KOPT-K1 (cell line): ENCODE data around the gene TMA7B.

Experiments used
- H3K27ac ChIP-seq: fragments of 200-600 bp; sonication (generic); 2 replicates; pipeline ENCODE4 v1.5.1; 2016; ENCODE audit warnings: antibody characterized with exemption, mild to moderate bottlenecking, low read depth, low read length; ENCODE audit not compliant: poor library complexity, severe bottlenecking
- H3K36me3 ChIP-seq: fragments of 200-600 bp; sonication (generic); 2 replicates; pipeline ENCODE4 v1.5.1; 2017; ENCODE audit warnings: antibody characterized with exemption, mild to moderate bottlenecking, low read length, moderate library complexity; ENCODE audit not compliant: insufficient read depth
- H3K9me3 ChIP-seq: fragments of 200-600 bp; sonication (generic); 2 replicates; pipeline ENCODE4 v1.5.1; 2017; ENCODE audit warnings: antibody characterized with exemption, low read length, mild to moderate bottlenecking; ENCODE audit not compliant: insufficient read depth, poor library complexity, severe bottlenecking

Gene TMA7B

GRCh38 chr22:39926753-39927152 lies 33.4 kb upstream of the TMA7B start:
- H3K27ac ChIP-seq: peak overlapping the region; percentile 99
- no peaks in the 10 kb centered on the region for H3K9me3 ChIP-seq
- peaks cover 9% of the 10 kb centered on the region; the same call in 1 of the 2 replicates for H3K36me3 ChIP-seq

GRCh38 chr22:39927544-39927943 lies 32.7 kb upstream of the TMA7B start:
- peaks cover 9% of the 10 kb centered on the region; the same call in 1 of the 2 replicates for H3K36me3 ChIP-seq
- no peaks in the 10 kb centered on the region for H3K9me3 ChIP-seq
- H3K27ac ChIP-seq: peak overlapping the region; percentile 99

- Histone ChIP-seq H3K36me3 (peaks cover 9% of the 10 kb centered on the region; the same call in 1 of the 2 replicates), H3K27ac (peak overlapping the region; percentile 99), H3K9me3 (no peaks in the 10 kb centered on the region)
Measured at GRCh38 chr22:39928536-39929520, 31.4 kb upstream of the TMA7B start.

GRCh38 chr22:39931251-39931650 lies 28.9 kb upstream of the TMA7B start:
- H3K27ac ChIP-seq: peak overlapping the region; percentile 99
- H3K9me3 ChIP-seq: no peaks in the 10 kb centered on the region
- peaks cover 15% of the 10 kb centered on the region; the same call in 1 of the 2 replicates for H3K36me3 ChIP-seq

- H3K27ac ChIP-seq: peak overlapping the region; percentile 99
- peaks cover 22% of the 10 kb centered on the region; the same call in 1 of the 2 replicates for H3K36me3 ChIP-seq
- H3K9me3 ChIP-seq: no peaks in the 10 kb centered on the region
Measured at GRCh38 chr22:39932166-39932565, 28.0 kb upstream of the TMA7B start.

GRCh38 chr22:39932918-39933649 lies 27.1 kb upstream of the TMA7B start:
- Histone ChIP-seq H3K36me3 (peaks cover 31% of the 10 kb centered on the region), H3K9me3 (no peaks in the 10 kb centered on the region), H3K27ac (peak overlapping the region; percentile 99)

GRCh38 chr22:39933741-39934140 lies 26.5 kb upstream of the TMA7B start:
- H3K36me3 ChIP-seq: peaks cover 37% of the 10 kb centered on the region
- H3K9me3 ChIP-seq: no peaks in the 10 kb centered on the region
- peak overlapping the region; percentile 99 for H3K27ac ChIP-seq

- no peaks in the 10 kb centered on the region for H3K9me3 ChIP-seq
- peak overlapping the region; percentile 99 for H3K27ac ChIP-seq
- peaks cover 38% of the 10 kb centered on the region for H3K36me3 ChIP-seq
Measured at GRCh38 chr22:39935116-39935515, 25.1 kb upstream of the TMA7B start.

- H3K27ac ChIP-seq: peak overlapping the region; percentile 99
- peaks cover 38% of the 10 kb centered on the region for H3K36me3 ChIP-seq
- no peaks in the 10 kb centered on the region for H3K9me3 ChIP-seq
Measured at GRCh38 chr22:39935612-39936011, 24.6 kb upstream of the TMA7B start.

GRCh38 chr22:39936523-39937145 lies 23.6 kb upstream of the TMA7B start:
- H3K9me3 ChIP-seq: no peaks in the 10 kb centered on the region
- peaks cover 42% of the 10 kb centered on the region for H3K36me3 ChIP-seq
- H3K27ac ChIP-seq: peak overlapping the region; percentile 99

GRCh38 chr22:39937906-39938305 lies 22.3 kb upstream of the TMA7B start:
- peaks cover 42% of the 10 kb centered on the region for H3K36me3 ChIP-seq
- H3K9me3 ChIP-seq: no peaks in the 10 kb centered on the region

GRCh38 chr22:39938509-39939111 lies 21.6 kb upstream of the TMA7B start:
- Histone ChIP-seq H3K36me3 (peaks cover 42% of the 10 kb centered on the region), H3K27ac (peak overlapping the region; percentile 99), H3K9me3 (no peaks in the 10 kb centered on the region)

More at GRCh38 chr22:39937906-39938305, 22.3 kb upstream of the TMA7B start:
- H3K27ac ChIP-seq: peak overlapping the region; percentile 99

GRCh38 chr22:39939830-39940229 lies 20.4 kb upstream of the TMA7B start:
- peaks cover 43% of the 10 kb centered on the region for H3K36me3 ChIP-seq
- H3K27ac ChIP-seq: peak overlapping the region; percentile 99
- H3K9me3 ChIP-seq: no peaks in the 10 kb centered on the region

GRCh38 chr22:39940757-39941305 lies 19.4 kb upstream of the TMA7B start:
- H3K27ac ChIP-seq: peak overlapping the region; percentile 99

More at GRCh38 chr22:39940757-39941305, 19.4 kb upstream of the TMA7B start:
- H3K9me3 ChIP-seq: no peaks in the 10 kb centered on the region
- H3K36me3 ChIP-seq: peaks cover 47% of the 10 kb centered on the region
